Muscle of leg (tissue), 11 donors: ENCODE measurements around the gene PDGFA. TPM values are rescaled to one million over a fixed set of nuclear protein-coding genes. Genes with fewer than 3 reads are reported as not detected.

Experiments used
- DNase-seq: peaks from one replicate; pipeline ENCODE4 v3.0.0; 2013
- H3K27ac ChIP-seq: one replicate; pipeline ENCODE4 v1.5.1; 2013; ENCODE audit warnings: mild to moderate bottlenecking, low read length, control low read depth
- H3K27me3 ChIP-seq: one replicate; pipeline ENCODE4 v1.6.1; 2013; ENCODE audit warnings: low read length; ENCODE audit not compliant: control insufficient read depth, insufficient read depth
- H3K36me3 ChIP-seq: one replicate; pipeline ENCODE4 v1.6.1; 2013; ENCODE audit warnings: low read length; ENCODE audit not compliant: control insufficient read depth, insufficient read depth
- H3K4me1 ChIP-seq: one replicate; pipeline ENCODE4 v1.6.1; 2013; ENCODE audit warnings: low read length; ENCODE audit not compliant: control insufficient read depth, insufficient read depth
- H3K4me3 ChIP-seq: one replicate; pipeline ENCODE4 v1.5.1; 2013; ENCODE audit warnings: low read length, control low read depth
- H3K9me3 ChIP-seq: replicated peaks from 2 replicates; pipeline ENCODE4 v1.6.1; 2013; ENCODE audit warnings: low read depth, low read length; ENCODE audit not compliant: control insufficient read depth
- WGBS: methylation state at CpG from one replicate; pipeline ENCODE4 v1.1.5; 2013; ENCODE audit warnings: missing lambda C conversion rate; ENCODE audit not compliant: insufficient coverage; 5-methylcytosine and 5-hydroxymethylcytosine counted together
- polyA plus RNA-seq, 8 donors: library from polyadenylated mRNA; unstranded; fragments of 120-200 nt; gene quantifications; one replicate each; pipeline versions ENCODE4 v1.2.1 to v1.2.3, GENCODE V29; 2013; ENCODE audit warnings: inconsistent platforms in 1 of 8, low replicate concordance in 1 of 8; ENCODE audit not compliant: insufficient read length in 8 of 8, insufficient read depth in 1 of 8
- total RNA-seq: library from RNA; stranded (reverse); fragments of 120-200 nt; gene quantifications from one replicate; pipeline ENCODE4 v1.2.4, GENCODE V29; 2013

Gene PDGFA
- total and polyA plus RNA-seq, 9 donors: 26.1 to 51.6 (median 40.8) TPM

- peaks cover 11% of the 10 kb centered on the region for H3K27me3 ChIP-seq
- H3K36me3 ChIP-seq: no peaks in the 10 kb centered on the region
- 84% methylated on average over 5 of the region's 5 CpGs for WGBS
- DNase-seq: no peak
- H3K4me3 ChIP-seq: no peak overlapping the region
- no peak overlapping the region for H3K27ac ChIP-seq
- peaks cover 3% of the 10 kb centered on the region for H3K9me3 ChIP-seq
- peaks cover 61% of the 10 kb centered on the region for H3K4me1 ChIP-seq
Measured at GRCh38 chr7:467856-468545, 51.6 kb downstream of the PDGFA start.

- Histone ChIP-seq H3K9me3 (peaks cover 2% of the 10 kb centered on the region), H3K4me3 (no peak overlapping the region), H3K36me3 (no peaks in the 10 kb centered on the region), H3K27me3 (peaks cover 15% of the 10 kb centered on the region), H3K4me1 (peaks cover 65% of the 10 kb centered on the region), H3K27ac (no peak overlapping the region)
- DNase-seq: no peak
- WGBS: 86% methylated on average over 3 of the region's 3 CpGs
Measured at GRCh38 chr7:467393-467828, 52.2 kb downstream of the PDGFA start.

- H3K4me1 ChIP-seq: peaks cover 65% of the 10 kb centered on the region
- no peak for DNase-seq
- H3K27ac ChIP-seq: no peak overlapping the region
- 90% methylated on average over 6 of the region's 9 CpGs for WGBS
- H3K9me3 ChIP-seq: no peaks in the 10 kb centered on the region
- no peak overlapping the region for H3K4me3 ChIP-seq
- H3K27me3 ChIP-seq: peaks cover 22% of the 10 kb centered on the region
- no peaks in the 10 kb centered on the region for H3K36me3 ChIP-seq
Measured at GRCh38 chr7:466465-467191, 53.0 kb downstream of the PDGFA start.

GRCh38 chr7:465710-466400 lies 53.8 kb downstream of the PDGFA start:
- H3K27me3 ChIP-seq: peaks cover 28% of the 10 kb centered on the region
- peak overlapping the region; percentile 89 for H3K27ac ChIP-seq
- 82% methylated on average over 9 of the region's 17 CpGs for WGBS
- peaks cover 67% of the 10 kb centered on the region for H3K4me1 ChIP-seq
- no peak for DNase-seq
- no peaks in the 10 kb centered on the region for H3K9me3 ChIP-seq
- no peaks in the 10 kb centered on the region for H3K36me3 ChIP-seq
- no peak overlapping the region for H3K4me3 ChIP-seq

GRCh38 chr7:464454-465401 lies 54.9 kb downstream of the PDGFA start:
- Histone ChIP-seq H3K27ac (peak overlapping the region; percentile 89), H3K36me3 (no peaks in the 10 kb centered on the region), H3K27me3 (peaks cover 39% of the 10 kb centered on the region), H3K4me1 (peaks cover 76% of the 10 kb centered on the region), H3K9me3 (no peaks in the 10 kb centered on the region), H3K4me3 (no peak overlapping the region)
- 9% methylated on average over 33 of the region's 34 CpGs for WGBS
- DNase-seq: peak; percentile 94

- no peaks in the 10 kb centered on the region for H3K9me3 ChIP-seq
- no peaks in the 10 kb centered on the region for H3K36me3 ChIP-seq
- peaks cover 69% of the 10 kb centered on the region for H3K4me1 ChIP-seq
- WGBS: 62% methylated on average over 25 of the region's 35 CpGs
- no peak overlapping the region for H3K4me3 ChIP-seq
- peak overlapping the region; percentile 89 for H3K27ac ChIP-seq
- peaks cover 35% of the 10 kb centered on the region for H3K27me3 ChIP-seq
- peak; percentile 67 for DNase-seq
Measured at GRCh38 chr7:463817-464453, 55.7 kb downstream of the PDGFA start.

GRCh38 chr7:463362-463781 lies 56.3 kb downstream of the PDGFA start:
- H3K27me3 ChIP-seq: peaks cover 35% of the 10 kb centered on the region
- H3K36me3 ChIP-seq: no peaks in the 10 kb centered on the region
- H3K4me3 ChIP-seq: no peak overlapping the region
- no peaks in the 10 kb centered on the region for H3K9me3 ChIP-seq
- WGBS: 85% methylated on average over 33 of the region's 36 CpGs
- peak overlapping the region; percentile 89 for H3K27ac ChIP-seq
- peaks cover 64% of the 10 kb centered on the region for H3K4me1 ChIP-seq
- no peak for DNase-seq

GRCh38 chr7:462173-463103 lies 57.2 kb downstream of the PDGFA start:
- Histone ChIP-seq H3K27me3 (peaks cover 35% of the 10 kb centered on the region), H3K36me3 (no peaks in the 10 kb centered on the region), H3K9me3 (no peaks in the 10 kb centered on the region), H3K4me3 (no peak overlapping the region), H3K4me1 (peaks cover 73% of the 10 kb centered on the region), H3K27ac (peak overlapping the region; percentile 89)
- 75% methylated on average over 46 of the region's 49 CpGs for WGBS
- DNase-seq: no peak
